Loucy (cell line): Measurements from ENCODE around the gene HIVEP1.

Experiments used
- EZH2phosphoT487 ChIP-seq: fragments of 200-600 bp; IDR thresholded peaks from 2 replicates; pipeline ENCODE4 v1.6.1; 2018; ENCODE audit warnings: antibody characterized with exemption, mild to moderate bottlenecking, moderate library complexity, borderline replicate concordance
- TF ChIP-seq, protein P1 (sequence below): fragments of 200-600 bp; sonication (generic); conservative IDR thresholded peaks from 2 replicates; pipeline ENCODE4 v1.5.1; 2014; ENCODE audit warnings: mild to moderate bottlenecking, antibody characterized with exemption, low read length

DNA sequence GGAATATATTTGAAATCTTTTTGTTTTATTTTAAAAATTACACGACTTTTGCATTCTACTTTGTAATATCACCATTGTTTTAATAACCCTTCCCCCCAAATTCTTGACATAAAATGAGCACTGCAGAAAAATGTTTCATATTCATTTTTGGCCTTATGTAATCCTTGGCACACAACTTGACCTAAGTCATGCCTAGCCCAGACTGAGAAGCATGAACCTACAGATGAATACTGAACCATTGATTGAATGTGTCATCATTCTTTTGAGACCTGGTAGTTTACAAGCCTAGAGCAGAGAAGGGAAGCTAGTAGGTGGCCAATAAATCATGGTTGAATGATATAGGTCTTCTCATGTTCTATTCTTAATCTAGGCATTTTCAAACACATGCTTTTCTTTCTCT lies 188.6 kb downstream of the HIVEP1 start:
- TF ChIP-seq, protein P1, sequence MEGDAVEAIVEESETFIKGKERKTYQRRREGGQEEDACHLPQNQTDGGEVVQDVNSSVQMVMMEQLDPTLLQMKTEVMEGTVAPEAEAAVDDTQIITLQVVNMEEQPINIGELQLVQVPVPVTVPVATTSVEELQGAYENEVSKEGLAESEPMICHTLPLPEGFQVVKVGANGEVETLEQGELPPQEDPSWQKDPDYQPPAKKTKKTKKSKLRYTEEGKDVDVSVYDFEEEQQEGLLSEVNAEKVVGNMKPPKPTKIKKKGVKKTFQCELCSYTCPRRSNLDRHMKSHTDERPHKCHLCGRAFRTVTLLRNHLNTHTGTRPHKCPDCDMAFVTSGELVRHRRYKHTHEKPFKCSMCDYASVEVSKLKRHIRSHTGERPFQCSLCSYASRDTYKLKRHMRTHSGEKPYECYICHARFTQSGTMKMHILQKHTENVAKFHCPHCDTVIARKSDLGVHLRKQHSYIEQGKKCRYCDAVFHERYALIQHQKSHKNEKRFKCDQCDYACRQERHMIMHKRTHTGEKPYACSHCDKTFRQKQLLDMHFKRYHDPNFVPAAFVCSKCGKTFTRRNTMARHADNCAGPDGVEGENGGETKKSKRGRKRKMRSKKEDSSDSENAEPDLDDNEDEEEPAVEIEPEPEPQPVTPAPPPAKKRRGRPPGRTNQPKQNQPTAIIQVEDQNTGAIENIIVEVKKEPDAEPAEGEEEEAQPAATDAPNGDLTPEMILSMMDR, result no peak
- no peak for TF ChIP-seq EZH2phosphoT487
